ENCODE results near the gene DHX36. TPM values are rescaled to one million over a fixed set of nuclear protein-coding genes. Genes with fewer than 3 reads are reported as not detected.

The DHX36 gene
- total and polyA plus RNA-seq, 4 donors = 26.8 to 141 (median 46.6) TPM

DNA sequence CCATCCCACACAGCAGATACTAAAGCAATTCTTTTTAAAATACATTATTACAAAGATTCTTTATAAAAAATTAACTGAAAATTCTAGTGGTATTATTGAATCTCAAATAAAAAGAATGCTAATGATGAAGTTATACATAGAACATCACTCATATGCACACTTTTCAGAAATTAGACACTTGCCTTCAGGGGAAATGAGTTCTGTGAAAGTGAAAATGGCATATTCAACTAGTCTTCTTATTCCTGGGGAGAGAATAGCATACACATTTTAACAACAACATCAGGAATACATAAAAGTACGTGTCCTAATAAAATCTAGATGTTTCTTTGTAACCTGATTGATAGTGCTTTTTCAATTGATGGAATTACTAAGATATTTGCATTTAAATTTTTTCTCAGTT lies 36.8 kb upstream of the DHX36 start:
- H3K36me3 ChIP-seq (ENCODE audit: control insufficient read depth in 4 of 4, insufficient read depth in 4 of 4, low read length in 4 of 4) = no peaks in the 10 kb centered on the region
- H3K4me3 ChIP-seq = no peak overlapping the region
- TF ChIP-seq, protein P1, sequence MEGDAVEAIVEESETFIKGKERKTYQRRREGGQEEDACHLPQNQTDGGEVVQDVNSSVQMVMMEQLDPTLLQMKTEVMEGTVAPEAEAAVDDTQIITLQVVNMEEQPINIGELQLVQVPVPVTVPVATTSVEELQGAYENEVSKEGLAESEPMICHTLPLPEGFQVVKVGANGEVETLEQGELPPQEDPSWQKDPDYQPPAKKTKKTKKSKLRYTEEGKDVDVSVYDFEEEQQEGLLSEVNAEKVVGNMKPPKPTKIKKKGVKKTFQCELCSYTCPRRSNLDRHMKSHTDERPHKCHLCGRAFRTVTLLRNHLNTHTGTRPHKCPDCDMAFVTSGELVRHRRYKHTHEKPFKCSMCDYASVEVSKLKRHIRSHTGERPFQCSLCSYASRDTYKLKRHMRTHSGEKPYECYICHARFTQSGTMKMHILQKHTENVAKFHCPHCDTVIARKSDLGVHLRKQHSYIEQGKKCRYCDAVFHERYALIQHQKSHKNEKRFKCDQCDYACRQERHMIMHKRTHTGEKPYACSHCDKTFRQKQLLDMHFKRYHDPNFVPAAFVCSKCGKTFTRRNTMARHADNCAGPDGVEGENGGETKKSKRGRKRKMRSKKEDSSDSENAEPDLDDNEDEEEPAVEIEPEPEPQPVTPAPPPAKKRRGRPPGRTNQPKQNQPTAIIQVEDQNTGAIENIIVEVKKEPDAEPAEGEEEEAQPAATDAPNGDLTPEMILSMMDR (IDR thresholded peaks at IDR 0.05; ENCODE audit: control extremely low read depth, extremely low read depth) = no peak
- H3K9ac ChIP-seq (ENCODE audit: insufficient read depth in 1 of 2, low read length in 2 of 2) = no peak overlapping the region
- no peak for ATAC-seq (ENCODE audit: insufficient read depth, low FRiP score)
- no peak overlapping the region for H3K27ac ChIP-seq (ENCODE audit: low read depth in 1 of 2, low read length in 1 of 2)
- H3K27me3 ChIP-seq (ENCODE audit: control insufficient read depth in 3 of 3, insufficient read depth in 3 of 3, low read length in 2 of 3) = no peaks in the 10 kb centered on the region
- WGBS, 2 donors = 71 to 83% methylated on average over 1 of the region's 1 CpG
- no peak for DNase-seq
- peaks cover 0 to 8% (median 5%) of the 10 kb centered on the region in 4 donors for H3K9me3 ChIP-seq (ENCODE audit: control insufficient read depth in 4 of 4, insufficient read depth in 3 of 4, low read length in 3 of 4)
- H3K4me1 ChIP-seq (ENCODE audit: control insufficient read depth in 5 of 5, insufficient read depth in 5 of 5, low read length in 5 of 5) = no peaks in the 10 kb centered on the region

DNA sequence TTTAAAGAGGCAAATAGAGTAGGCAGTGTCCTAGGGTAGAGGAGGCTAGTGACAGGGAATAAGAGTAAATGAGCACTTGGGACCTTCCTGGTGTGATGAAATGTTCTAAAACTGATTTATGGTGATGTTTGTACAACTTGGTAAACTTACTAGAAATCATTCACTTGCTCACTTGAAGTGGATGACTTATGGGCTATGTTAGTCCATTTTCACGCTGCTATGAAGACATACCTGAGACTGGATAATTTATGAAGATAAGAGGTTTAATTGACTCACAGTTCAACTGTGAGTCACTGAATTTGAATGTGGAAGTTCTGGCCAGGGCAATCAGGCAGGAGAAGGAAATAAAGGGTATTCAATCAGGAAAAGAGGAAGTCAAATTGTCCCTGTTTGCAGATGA lies 31.7 kb upstream of the DHX36 start:
- no peaks in the 10 kb centered on the region for H3K36me3 ChIP-seq (ENCODE audit: control insufficient read depth in 4 of 4, insufficient read depth in 4 of 4, low read length in 4 of 4)
- H3K9ac ChIP-seq (ENCODE audit: insufficient read depth in 1 of 2, low read length in 2 of 2) = no peak overlapping the region
- no peak for DNase-seq
- TF ChIP-seq, protein P1 (IDR thresholded peaks at IDR 0.05; ENCODE audit: control extremely low read depth, extremely low read depth) = no peak
- H3K4me3 ChIP-seq = no peak overlapping the region
- peak; percentile 66 for ATAC-seq (ENCODE audit: insufficient read depth, low FRiP score)
- H3K4me1 ChIP-seq (ENCODE audit: control insufficient read depth in 5 of 5, insufficient read depth in 5 of 5, low read length in 5 of 5) = no peaks in the 10 kb centered on the region
- 34 to 38% methylated on average over 1 of the region's 1 CpG for WGBS, 2 donors
- H3K27me3 ChIP-seq (ENCODE audit: control insufficient read depth in 3 of 3, insufficient read depth in 3 of 3, low read length in 2 of 3) = no peaks in the 10 kb centered on the region
- no peak overlapping the region for H3K27ac ChIP-seq (ENCODE audit: low read depth in 1 of 2, low read length in 1 of 2)
- no peaks in the 10 kb centered on the region for H3K9me3 ChIP-seq (ENCODE audit: control insufficient read depth in 4 of 4, insufficient read depth in 3 of 4, low read length in 3 of 4)

DNA sequence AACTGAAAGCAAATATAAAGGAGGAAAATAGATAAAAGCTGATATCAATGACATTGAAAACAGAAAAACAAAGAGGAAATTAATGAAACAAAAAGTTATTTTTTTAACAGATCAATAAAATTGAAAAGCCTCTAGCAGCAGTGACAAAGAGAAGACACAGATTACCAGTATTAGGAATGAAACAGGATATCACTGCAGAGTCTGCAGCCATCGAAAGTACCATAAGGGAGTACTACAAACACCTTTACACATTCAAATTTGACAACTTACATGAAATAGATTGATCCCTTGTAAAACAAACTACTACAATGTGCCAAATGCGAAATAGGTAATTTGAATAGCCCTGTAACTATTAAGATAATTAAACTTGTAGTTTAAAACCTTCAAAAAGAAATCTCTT lies 24.9 kb upstream of the DHX36 start:
- Histone ChIP-seq H3K27ac (ENCODE audit: low read depth in 1 of 2, low read length in 1 of 2) (no peak overlapping the region), H3K9ac (ENCODE audit: insufficient read depth in 1 of 2, low read length in 2 of 2) (no peak overlapping the region), H3K4me1 (ENCODE audit: control insufficient read depth in 5 of 5, insufficient read depth in 5 of 5, low read length in 5 of 5) (no peaks in the 10 kb centered on the region), H3K27me3 (ENCODE audit: control insufficient read depth in 3 of 3, insufficient read depth in 3 of 3, low read length in 2 of 3) (peaks cover 0 to 3% (median 0%) of the 10 kb centered on the region in 3 donors), H3K9me3 (ENCODE audit: control insufficient read depth in 4 of 4, insufficient read depth in 3 of 4, low read length in 3 of 4) (no peaks in the 10 kb centered on the region), H3K36me3 (ENCODE audit: control insufficient read depth in 4 of 4, insufficient read depth in 4 of 4, low read length in 4 of 4) (no peaks in the 10 kb centered on the region), H3K4me3 (no peak overlapping the region)
- no peak for DNase-seq
- WGBS, 2 donors = 58 to 79% methylated on average over 2 of the region's 2 CpGs
- TF ChIP-seq, protein P1 (IDR thresholded peaks at IDR 0.05; ENCODE audit: control extremely low read depth, extremely low read depth) = no peak
- ATAC-seq (ENCODE audit: insufficient read depth, low FRiP score) = no peak

DNA sequence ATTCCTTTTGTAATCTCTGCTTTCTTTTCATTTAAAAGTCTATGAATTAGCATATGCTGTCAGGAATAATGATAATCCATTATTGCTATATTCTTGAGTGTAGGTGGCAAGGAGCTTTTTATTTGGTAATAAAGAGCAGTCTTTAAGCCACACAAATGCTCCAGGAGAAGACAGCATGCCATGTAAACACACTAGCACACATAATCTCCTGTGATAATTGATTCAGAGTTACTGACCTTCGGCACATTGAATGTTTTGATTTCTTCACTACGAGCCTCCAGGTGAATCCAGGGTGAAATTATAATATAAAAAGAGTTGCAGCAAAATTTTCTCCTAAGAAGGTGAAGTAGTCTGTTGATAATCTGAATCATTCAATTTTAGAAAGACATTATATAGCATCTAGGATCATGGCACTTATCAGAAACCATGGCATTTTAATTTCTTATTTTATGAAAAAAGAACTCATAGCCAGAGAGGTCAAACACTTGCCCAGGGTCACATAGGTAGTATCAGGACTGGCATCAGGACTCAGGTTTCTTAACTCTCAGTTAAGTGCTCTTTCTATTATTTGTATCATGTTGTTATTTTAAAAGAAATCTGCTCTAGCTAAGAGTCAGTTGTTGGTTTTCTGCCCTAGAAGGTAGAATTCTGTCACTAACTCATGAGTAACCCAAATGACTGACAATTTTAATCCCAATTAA lies 21.3 kb upstream of the DHX36 start:
- no peaks in the 10 kb centered on the region for H3K9me3 ChIP-seq (ENCODE audit: control insufficient read depth in 4 of 4, insufficient read depth in 3 of 4, low read length in 3 of 4)
- TF ChIP-seq, protein P1 (IDR thresholded peaks at IDR 0.05; ENCODE audit: control extremely low read depth, extremely low read depth) = no peak
- ATAC-seq (ENCODE audit: insufficient read depth, low FRiP score) = no peak
- H3K27ac ChIP-seq (ENCODE audit: low read depth in 1 of 2, low read length in 1 of 2) = no peak overlapping the region
- H3K36me3 ChIP-seq (ENCODE audit: control insufficient read depth in 4 of 4, insufficient read depth in 4 of 4, low read length in 4 of 4) = no peaks in the 10 kb centered on the region
- no peak overlapping the region for H3K9ac ChIP-seq (ENCODE audit: insufficient read depth in 1 of 2, low read length in 2 of 2)
- peaks cover 0 to 3% (median 0%) of the 10 kb centered on the region in 3 donors for H3K27me3 ChIP-seq (ENCODE audit: control insufficient read depth in 3 of 3, insufficient read depth in 3 of 3, low read length in 2 of 3)
- no peak for DNase-seq
- H3K4me1 ChIP-seq (ENCODE audit: control insufficient read depth in 5 of 5, insufficient read depth in 5 of 5, low read length in 5 of 5) = no peaks in the 10 kb centered on the region
- H3K4me3 ChIP-seq = no peak overlapping the region
- WGBS, 2 donors = 80 to 85% methylated on average over 2 of the region's 2 CpGs
